Uterus (tissue), 4 donors: ENCODE data around the gene CDK19. TPM values are rescaled to one million over a fixed set of nuclear protein-coding genes. Genes with fewer than 3 reads are reported as not detected.

ENCODE experiments used
- DNase-seq, 2 donors: peaks; one replicate each; pipeline ENCODE4 v3.0.0-alpha.2; 2019 to 2020
- H3K27ac ChIP-seq, 2 donors: fragments of 200-600 bp; sonication (generic); 1 replicate in 1 of 2; 2 replicates in 1 of 2; pipeline ENCODE4 v1.5.1; 2016 to 2018
- H3K27me3 ChIP-seq, 2 donors: fragments of 200-600 bp; sonication (generic); one replicate each; pipeline ENCODE4 v1.5.1; 2018 to 2019; ENCODE audit warnings: control low read depth in 1 of 2
- H3K36me3 ChIP-seq, 2 donors: fragments of 200-600 bp; sonication (generic); one replicate each; pipeline ENCODE4 v1.5.1; 2019; ENCODE audit warnings: control low read depth in 1 of 2
- H3K4me1 ChIP-seq, 2 donors: fragments of 200-600 bp; sonication (generic); one replicate each; pipeline ENCODE4 v1.5.1; 2018 to 2019; ENCODE audit warnings: control low read depth in 1 of 2
- H3K4me3 ChIP-seq, 2 donors: fragments of 200-600 bp; sonication (generic); 1 replicate in 1 of 2; 2 replicates in 1 of 2; pipeline ENCODE4 v1.5.1; 2018 to 2019; ENCODE audit warnings: mild to moderate bottlenecking in 1 of 2
- H3K9me3 ChIP-seq, 2 donors: fragments of 200-600 bp; sonication (generic); one replicate each; pipeline ENCODE4 v1.5.1; 2019; ENCODE audit warnings: control low read depth in 1 of 2
- CTCF ChIP-seq, 4 experiments: fragments of 200-600 bp in 2 of 4; fragments of 450-650 bp in 2 of 4; sonication (generic) in 2 of 4; IDR thresholded peaks; one replicate each; pipeline ENCODE4 v1.5.1; 2016 to 2019; ENCODE audit warnings: antibody characterized with exemption in 4 of 4, mild to moderate bottlenecking in 2 of 4, moderate library complexity in 1 of 4
- POLR2A ChIP-seq, 2 donors: fragments of 450-650 bp; IDR thresholded peaks; one replicate each; pipeline ENCODE4 v1.6.1; 2016; ENCODE audit warnings: antibody characterized with exemption in 2 of 2, mild to moderate bottlenecking in 1 of 2, moderate library complexity in 1 of 2
- intact Hi-C: fragments of 100-400 bp; cut with DNase I; formaldehyde crosslinking; loops from one replicate; pipeline ENCODE4 v1.15.1; 2023; ENCODE audit warnings: low total_unique reads
- total RNA-seq, 4 donors: library from RNA; depleted of rRNA in 3 of 4; stranded (reverse); fragments of >200 nt in 3 of 4; gene quantifications; one replicate each; pipeline versions ENCODE4 v1.1.0 to v1.2.4, GENCODE V29; 2014 to 2023
- donor health status: DM: yes; HTN: yes; CAD: no.

The CDK19 gene
- 10 to 100 TPM in 2 of 4 donors, 1 to 10 TPM in 2; 1.0 to 34.3 (median 12.9) TPM for total RNA-seq

GRCh38 chr6:110815411-110816409 is at the start of gene CDK19:
Gene CDK19 (minus strand): TSS chr6:110815469. CDS start chr6:110815136, 333 bp downstream.
- intact Hi-C loops = loop anchor here (10.0 kb wide), 1 partner anchor 59 kb away; the partner anchor contains the start of gene AMD1
- H3K27ac ChIP-seq = peak within 1 kb of the TSS; percentile 97 to 98
- H3K27me3 ChIP-seq = no peaks in the 10 kb centered on the region
- no peaks in the 10 kb centered on the region for H3K9me3 ChIP-seq
- no peaks in the 10 kb centered on the region for H3K4me1 ChIP-seq
- H3K36me3 ChIP-seq = no peaks in the 10 kb centered on the region
- DNase-seq = peak; percentile 97
- peak within 1 kb of the TSS; percentile 87 to 91 for H3K4me3 ChIP-seq
- TF ChIP-seq POLR2A (IDR thresholded peaks at IDR 0.05) (peak in 1 of 2 donors; percentile 49), CTCF (IDR thresholded peaks at IDR 0.05) (peak in 2 of 4 experiments; percentile 6 to 13)

- no peaks in the 10 kb centered on the region for H3K9me3 ChIP-seq
- intact Hi-C loops = no loop called here
- DNase-seq = no peak
These were observed 49.6 kb upstream of the CDK19 start for GRCh38 chr6:110864824-110865223.

GRCh38 chr6:110859335-110859792 is 44.1 kb upstream of the CDK19 start:
- H3K4me3 ChIP-seq = no peak overlapping the region
- intact Hi-C loops = no loop called here
- DNase-seq = no peak

More at GRCh38 chr6:110864824-110865223, 49.6 kb upstream of the CDK19 start:
- Histone ChIP-seq H3K36me3 (no peaks in the 10 kb centered on the region), H3K27ac (no peak overlapping the region), H3K4me1 (no peaks in the 10 kb centered on the region), H3K27me3 (no peaks in the 10 kb centered on the region), H3K4me3 (no peak overlapping the region)
- TF ChIP-seq CTCF (IDR thresholded peaks at IDR 0.05) (no peak), POLR2A (IDR thresholded peaks at IDR 0.05) (no peak)

GRCh38 chr6:110858562-110859214 is 43.4 kb upstream of the CDK19 start:
- Histone ChIP-seq H3K4me1 (no peaks in the 10 kb centered on the region), H3K27me3 (no peaks in the 10 kb centered on the region), H3K4me3 (no peak overlapping the region), H3K9me3 (no peaks in the 10 kb centered on the region), H3K36me3 (no peaks in the 10 kb centered on the region), H3K27ac (no peak overlapping the region)
- intact Hi-C loops = no loop called here
- no peak for DNase-seq
- TF ChIP-seq POLR2A (IDR thresholded peaks at IDR 0.05) = no peak
- no peak for TF ChIP-seq CTCF (IDR thresholded peaks at IDR 0.05)

More at GRCh38 chr6:110859335-110859792, 44.1 kb upstream of the CDK19 start:
- H3K27ac ChIP-seq = no peak overlapping the region
- TF ChIP-seq CTCF (IDR thresholded peaks at IDR 0.05) = no peak
- H3K9me3 ChIP-seq = no peaks in the 10 kb centered on the region
- H3K36me3 ChIP-seq = no peaks in the 10 kb centered on the region
- H3K4me1 ChIP-seq = no peaks in the 10 kb centered on the region
- H3K27me3 ChIP-seq = no peaks in the 10 kb centered on the region
